T-helper 22 cell (primary cell): Measurements from ENCODE around the gene ZNF440.
"Not testable (repeated sequence)": the region's sequence is repeated elsewhere in the genome, so short reads cannot be mapped to it uniquely, and the experiment has no call there.

ENCODE experiments used
- DNase-seq: peaks from one replicate; pipeline ENCODE4 v3.0.0-alpha.2; 2020; ENCODE audit warnings: low read depth

Gene ZNF440

GRCh38 chr19:11828957-11829876 lies 15.1 kb downstream of the ZNF440 start:
- not testable (repeated sequence) for DNase-seq

- DNase-seq, result no peak
These were observed 18.3 kb downstream of the ZNF440 start for GRCh38 chr19:11832253-11832912.

GRCh38 chr19:11833541-11833940 lies 19.5 kb downstream of the ZNF440 start:
- DNase-seq, result no peak

- not testable (repeated sequence) for DNase-seq
These were observed 21.6 kb downstream of the ZNF440 start for GRCh38 chr19:11835626-11836066.

- DNase-seq, result no peak
These were observed 29.6 kb downstream of the ZNF440 start for GRCh38 chr19:11843722-11844121.

GRCh38 chr19:11847615-11848014 lies 33.5 kb downstream of the ZNF440 start:
- not testable (repeated sequence) for DNase-seq

GRCh38 chr19:11848200-11848593 lies 34.1 kb downstream of the ZNF440 start:
- no peak for DNase-seq

GRCh38 chr19:11848594-11849469 lies 34.8 kb downstream of the ZNF440 start, which contains the start of gene ZNF439:
TSS of gene ZNF439 (plus strand) at chr19:11848726. CDS start at chr19:11848868, 142 bp downstream.
- peak; percentile 66 for DNase-seq

GRCh38 chr19:11850289-11850688 lies 36.2 kb downstream of the ZNF440 start:
- DNase-seq, result not testable (repeated sequence)

- no peak for DNase-seq
These were observed 39.3 kb downstream of the ZNF440 start for GRCh38 chr19:11853358-11853757.

GRCh38 chr19:11856596-11857250 lies 42.6 kb downstream of the ZNF440 start:
- DNase-seq, result no peak

- DNase-seq, result no peak
These were observed 46.6 kb downstream of the ZNF440 start for GRCh38 chr19:11860721-11861120.

GRCh38 chr19:11861301-11861700 lies 47.2 kb downstream of the ZNF440 start:
- DNase-seq, result no peak

- not testable (repeated sequence) for DNase-seq
These were observed 53.7 kb downstream of the ZNF440 start for GRCh38 chr19:11867766-11868165.

- no peak for DNase-seq
These were observed 54.1 kb downstream of the ZNF440 start for GRCh38 chr19:11868188-11868587.

GRCh38 chr19:11872624-11873023 lies 58.6 kb downstream of the ZNF440 start:
- DNase-seq, result no peak

GRCh38 chr19:11873762-11874161 lies 59.7 kb downstream of the ZNF440 start:
- no peak for DNase-seq

- not testable (repeated sequence) for DNase-seq
These were observed 65.7 kb downstream of the ZNF440 start for GRCh38 chr19:11879687-11880266.

- no peak for DNase-seq
These were observed 66.5 kb downstream of the ZNF440 start for GRCh38 chr19:11880598-11880997.

- peak; percentile 2 for DNase-seq
These were observed 67.2 kb downstream of the ZNF440 start for GRCh38 chr19:11881151-11881800.

GRCh38 chr19:11882606-11883005 lies 68.5 kb downstream of the ZNF440 start:
- no peak for DNase-seq
